ENCODE results near the gene GSG1.

The GSG1 gene
- long read RNA-seq, donor 1, partial matches to known transcripts, result 0 of 1 reads
- long read RNA-seq, donor 1, other reads (novel, unspliced or antisense), result 0 of 1 reads
- long read RNA-seq, donor 2, result 0 reads
- long read RNA-seq, donor 3, result 0 reads
- long read RNA-seq, donor 4, result 0 reads
- long read RNA-seq, donor 5, result 0 reads
- long read RNA-seq, donor 6, result 0 reads
- long read RNA-seq, donor 7, result 0 reads
- long read RNA-seq, donor 8, result 0 reads

GRCh38 chr12:13103391-13104033 lies at the start of gene GSG1:
Gene GSG1 (minus strand): TSS chr12:13103667. CDS start chr12:13103512, 155 bp downstream.
- no peak for DNase-seq

GRCh38 chr12:13153180-13153579 lies 49.7 kb upstream of the GSG1 start:
- no peak for DNase-seq

- DNase-seq, result no peak
Observed at GRCh38 chr12:13152756-13153155, 49.3 kb upstream of the GSG1 start.

GRCh38 chr12:13152281-13152680 lies 48.8 kb upstream of the GSG1 start:
- DNase-seq, result no peak

- no peak for DNase-seq
Observed at GRCh38 chr12:13149411-13149810, 45.9 kb upstream of the GSG1 start.

GRCh38 chr12:13148485-13148847 lies 45.0 kb upstream of the GSG1 start:
- DNase-seq, result no peak

- no peak for DNase-seq
Observed at GRCh38 chr12:13147688-13148484, 44.4 kb upstream of the GSG1 start.

- DNase-seq, result no peak
Observed at GRCh38 chr12:13146336-13146938, 43.0 kb upstream of the GSG1 start.

- no peak for DNase-seq
Observed at GRCh38 chr12:13144266-13144828, 40.9 kb upstream of the GSG1 start.

GRCh38 chr12:13142747-13143146 lies 39.3 kb upstream of the GSG1 start:
- no peak for DNase-seq

- DNase-seq, result no peak
Observed at GRCh38 chr12:13141686-13142085, 38.2 kb upstream of the GSG1 start.

GRCh38 chr12:13135371-13136178 lies 32.1 kb upstream of the GSG1 start:
- peak; percentile 73 for DNase-seq

GRCh38 chr12:13133886-13134285 lies 30.4 kb upstream of the GSG1 start:
- DNase-seq, result no peak

GRCh38 chr12:13130981-13131380 lies 27.5 kb upstream of the GSG1 start:
- no peak for DNase-seq

GRCh38 chr12:13128291-13128965 lies 25.0 kb upstream of the GSG1 start:
- DNase-seq, result no peak

- DNase-seq, result no peak
Observed at GRCh38 chr12:13127444-13127843, 24.0 kb upstream of the GSG1 start.

GRCh38 chr12:13126494-13126893 lies 23.0 kb upstream of the GSG1 start:
- no peak for DNase-seq

- no peak for DNase-seq
Observed at GRCh38 chr12:13125996-13126395, 22.5 kb upstream of the GSG1 start.

- DNase-seq, result no peak
Observed at GRCh38 chr12:13124656-13125505, 21.4 kb upstream of the GSG1 start.

- no peak for DNase-seq
Observed at GRCh38 chr12:13121568-13121967, 18.1 kb upstream of the GSG1 start.
